GM12875 (cell line): ENCODE results near the gene SPEF2.

ENCODE experiments used
- H3K4me3 ChIP-seq: one replicate; pipeline ENCODE4 v1.5.1; 2011; ENCODE audit warnings: low read depth, low read length, control low read depth
- TF ChIP-seq, protein P1 (sequence below): IDR thresholded peaks from 2 replicates; pipeline ENCODE4 v1.5.1; 2011; ENCODE audit warnings: low read depth, mild to moderate bottlenecking, control low read depth, inconsistent platforms, low read length, moderate library complexity, borderline replicate concordance; ENCODE audit not compliant: insufficient read depth

The SPEF2 gene

DNA sequence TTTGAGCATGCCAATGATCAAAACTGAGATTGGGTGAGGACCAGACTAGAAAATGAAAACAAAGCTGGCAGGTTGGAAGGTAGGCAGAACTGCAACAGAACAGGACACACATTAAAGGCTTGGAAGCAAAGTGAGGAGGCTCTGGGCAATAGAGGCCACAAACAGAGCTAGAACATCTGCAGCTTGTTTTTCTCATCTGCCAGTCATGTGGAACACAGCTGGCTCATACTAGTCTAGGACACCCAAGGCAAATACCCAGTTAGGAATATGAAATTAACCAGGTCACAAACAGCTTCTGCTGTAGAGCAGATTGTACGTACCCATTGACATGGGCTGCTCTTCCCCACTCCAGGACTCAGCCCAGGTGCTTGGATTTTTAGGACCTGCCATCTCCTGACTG, 61.7 kb downstream of the SPEF2 start:
- TF ChIP-seq, protein P1, sequence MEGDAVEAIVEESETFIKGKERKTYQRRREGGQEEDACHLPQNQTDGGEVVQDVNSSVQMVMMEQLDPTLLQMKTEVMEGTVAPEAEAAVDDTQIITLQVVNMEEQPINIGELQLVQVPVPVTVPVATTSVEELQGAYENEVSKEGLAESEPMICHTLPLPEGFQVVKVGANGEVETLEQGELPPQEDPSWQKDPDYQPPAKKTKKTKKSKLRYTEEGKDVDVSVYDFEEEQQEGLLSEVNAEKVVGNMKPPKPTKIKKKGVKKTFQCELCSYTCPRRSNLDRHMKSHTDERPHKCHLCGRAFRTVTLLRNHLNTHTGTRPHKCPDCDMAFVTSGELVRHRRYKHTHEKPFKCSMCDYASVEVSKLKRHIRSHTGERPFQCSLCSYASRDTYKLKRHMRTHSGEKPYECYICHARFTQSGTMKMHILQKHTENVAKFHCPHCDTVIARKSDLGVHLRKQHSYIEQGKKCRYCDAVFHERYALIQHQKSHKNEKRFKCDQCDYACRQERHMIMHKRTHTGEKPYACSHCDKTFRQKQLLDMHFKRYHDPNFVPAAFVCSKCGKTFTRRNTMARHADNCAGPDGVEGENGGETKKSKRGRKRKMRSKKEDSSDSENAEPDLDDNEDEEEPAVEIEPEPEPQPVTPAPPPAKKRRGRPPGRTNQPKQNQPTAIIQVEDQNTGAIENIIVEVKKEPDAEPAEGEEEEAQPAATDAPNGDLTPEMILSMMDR, result no peak
- no peak overlapping the region for H3K4me3 ChIP-seq

- H3K4me3 ChIP-seq, result no peak overlapping the region
- TF ChIP-seq, protein P1, result no peak
These were observed 64.2 kb downstream of the SPEF2 start for GRCh38 chr5:35681911-35682310.

GRCh38 chr5:35683466-35683865, 65.8 kb downstream of the SPEF2 start:
- H3K4me3 ChIP-seq, result no peak overlapping the region
- TF ChIP-seq, protein P1, result no peak

DNA sequence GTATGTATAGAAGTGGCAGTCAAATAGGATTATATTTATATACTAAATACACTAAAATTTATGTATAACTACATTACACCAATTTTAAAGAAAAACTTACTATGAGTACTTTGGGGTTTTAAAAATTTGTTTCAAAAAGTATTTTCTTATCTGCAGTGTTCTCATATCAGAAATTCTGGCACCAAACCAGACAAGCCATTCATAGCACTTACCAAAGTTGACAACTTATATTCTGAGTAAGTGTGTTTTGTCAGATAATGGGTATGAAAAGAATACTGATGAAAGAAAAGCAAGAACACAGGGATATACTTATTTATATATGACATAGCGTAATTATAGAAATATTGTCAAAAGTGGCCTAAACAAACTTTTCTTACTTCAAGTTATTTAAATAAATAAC, 67.5 kb downstream of the SPEF2 start:
- H3K4me3 ChIP-seq, result no peak overlapping the region
- TF ChIP-seq, protein P1, result no peak

GRCh38 chr5:35687961-35688360, 70.3 kb downstream of the SPEF2 start:
- no peak overlapping the region for H3K4me3 ChIP-seq
- TF ChIP-seq, protein P1, result no peak

DNA sequence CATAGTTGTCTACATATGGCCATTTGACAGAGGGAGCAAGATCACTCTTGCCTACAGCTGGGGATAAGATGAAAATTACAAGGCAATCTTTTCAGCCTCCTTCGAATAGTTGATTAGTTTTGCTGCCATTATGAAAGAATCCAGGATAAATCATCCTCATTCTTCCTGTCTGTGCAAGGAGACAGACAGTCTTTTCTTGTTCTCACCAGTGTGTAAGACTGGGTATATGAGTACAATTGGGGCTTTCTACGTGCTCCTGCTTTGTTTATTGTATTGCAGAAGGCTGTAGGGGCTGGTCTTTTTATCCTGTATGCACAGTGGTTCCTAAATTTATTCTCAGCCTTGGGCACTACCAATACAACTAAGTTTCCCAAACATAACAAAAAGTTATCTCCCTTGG, 76.8 kb downstream of the SPEF2 start:
- TF ChIP-seq, protein P1, result no peak
- no peak overlapping the region for H3K4me3 ChIP-seq

- no peak overlapping the region for H3K4me3 ChIP-seq
- TF ChIP-seq, protein P1, result no peak
These were observed 80.6 kb downstream of the SPEF2 start for GRCh38 chr5:35698047-35698808.
